ENCODE measurements around the gene RREB1. TPM values are rescaled to one million over a fixed set of nuclear protein-coding genes. Genes with fewer than 3 reads are reported as not detected.
A peak's percentile ranks its signal among the peaks of the same experiment; 100 is the strongest.

The RREB1 gene
- polyA plus RNA-seq, 4 donors = 6.5 to 38.3 (median 11.5) TPM

GRCh38 chr6:7148100-7148822, 40.5 kb downstream of the RREB1 start:
- Histone ChIP-seq H3K27ac (ENCODE audit: low read depth in 1 of 3, low read length in 2 of 3) (peak overlapping the region; percentile 13 to 26 (median 21)), H3K27me3 (ENCODE audit: control insufficient read depth in 3 of 3, insufficient read depth in 3 of 3, low read length in 3 of 3) (no peaks in the 10 kb centered on the region), H3K4me1 (ENCODE audit: control insufficient read depth in 3 of 3, insufficient read depth in 2 of 3, low read depth in 1 of 3, low read length in 2 of 3) (peaks cover 16 to 64% (median 24%) of the 10 kb centered on the region in 3 donors), H3K9me3 (ENCODE audit: control insufficient read depth in 2 of 2, insufficient read depth in 1 of 2, low read depth in 1 of 2, low read length in 1 of 2) (no peaks in the 10 kb centered on the region), H3K36me3 (ENCODE audit: control insufficient read depth in 3 of 3, insufficient read depth in 2 of 3, low read depth in 1 of 3, low read length in 3 of 3) (peaks cover 0 to 12% (median 2%) of the 10 kb centered on the region in 3 donors), H3K4me3 (ENCODE audit: low read depth in 1 of 3, low read length in 3 of 3) (no peak overlapping the region)
- DNase-seq (no peak), FAIRE-seq (no peak)
- 76 to 83% (median 82%) methylated on average over 5 of the region's 5 CpGs for WGBS, 3 donors

DNA sequence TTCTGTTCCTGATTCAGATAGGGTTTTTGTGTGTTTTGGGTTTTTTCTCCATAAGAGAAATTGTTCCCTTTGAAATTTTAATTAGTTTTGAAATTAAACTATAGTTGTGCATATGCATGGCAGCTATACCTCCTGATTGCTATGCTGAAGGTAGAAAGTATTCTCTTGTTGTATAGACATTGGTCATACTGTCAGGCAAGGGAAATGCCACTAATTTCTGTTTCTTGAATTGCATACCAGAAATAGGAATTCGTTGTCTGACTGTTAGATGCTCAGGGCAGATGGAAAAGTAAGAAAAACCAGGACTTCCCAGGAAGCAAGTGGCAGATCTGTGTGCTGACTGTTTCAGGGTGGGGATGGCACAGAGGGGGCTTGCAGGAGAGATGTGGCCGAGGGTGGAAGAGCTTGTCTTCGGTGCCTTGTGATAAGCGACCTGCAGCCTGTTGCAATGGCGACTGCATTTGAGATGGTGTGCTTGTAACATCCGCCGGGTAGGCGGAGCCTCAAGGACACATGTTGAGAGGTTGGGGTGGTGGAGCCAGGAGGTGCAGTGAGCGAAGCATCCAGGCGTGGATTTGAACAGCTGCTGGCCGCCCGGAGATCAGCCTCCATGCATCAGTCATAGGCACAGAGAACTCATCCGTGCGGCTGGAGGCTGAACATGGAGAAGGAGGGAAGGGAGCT, 42.8 kb downstream of the RREB1 start:
- peaks cover 2 to 24% (median 3%) of the 10 kb centered on the region in 3 donors for H3K36me3 ChIP-seq (ENCODE audit: control insufficient read depth in 3 of 3, insufficient read depth in 2 of 3, low read depth in 1 of 3, low read length in 3 of 3)
- H3K27me3 ChIP-seq (ENCODE audit: control insufficient read depth in 3 of 3, insufficient read depth in 3 of 3, low read length in 3 of 3) = no peaks in the 10 kb centered on the region
- 85 to 89% (median 85%) methylated on average over 14 of the region's 14 CpGs for WGBS, 3 donors
- peak overlapping the region in 1 of 3 donors; percentile 13 for H3K27ac ChIP-seq (ENCODE audit: low read depth in 1 of 3, low read length in 2 of 3)
- H3K4me1 ChIP-seq (ENCODE audit: control insufficient read depth in 3 of 3, insufficient read depth in 2 of 3, low read depth in 1 of 3, low read length in 2 of 3) = peaks cover 16 to 59% (median 28%) of the 10 kb centered on the region in 3 donors
- no peaks in the 10 kb centered on the region for H3K9me3 ChIP-seq (ENCODE audit: control insufficient read depth in 2 of 2, insufficient read depth in 1 of 2, low read depth in 1 of 2, low read length in 1 of 2)
- no peak overlapping the region for H3K4me3 ChIP-seq (ENCODE audit: low read depth in 1 of 3, low read length in 3 of 3)
- FAIRE-seq = no peak
- DNase-seq = no peak

DNA sequence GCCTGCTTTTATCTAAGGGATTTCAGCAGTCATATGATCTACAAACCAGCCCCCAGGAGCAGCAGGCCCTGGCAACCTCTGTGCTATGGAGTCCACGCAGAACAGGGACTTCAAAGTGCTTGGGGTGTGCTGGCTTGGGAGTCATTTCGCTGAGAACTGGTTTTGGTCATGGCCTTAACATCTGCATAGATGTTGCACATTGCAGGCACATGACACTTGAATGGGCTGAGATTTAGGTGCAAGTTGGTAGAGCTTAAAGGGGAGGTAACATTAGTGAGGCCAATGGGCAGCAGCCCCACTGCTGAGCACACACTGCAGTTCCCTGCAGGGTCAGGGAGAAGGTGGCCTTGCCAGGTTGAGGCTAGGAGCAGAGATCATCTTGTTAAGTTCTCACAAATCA, 43.6 kb downstream of the RREB1 start:
- no peaks in the 10 kb centered on the region for H3K9me3 ChIP-seq (ENCODE audit: control insufficient read depth in 2 of 2, insufficient read depth in 1 of 2, low read depth in 1 of 2, low read length in 1 of 2)
- H3K36me3 ChIP-seq (ENCODE audit: control insufficient read depth in 3 of 3, insufficient read depth in 2 of 3, low read depth in 1 of 3, low read length in 3 of 3) = peaks cover 2 to 18% (median 3%) of the 10 kb centered on the region in 3 donors
- H3K27ac ChIP-seq (ENCODE audit: low read depth in 1 of 3, low read length in 2 of 3) = peak overlapping the region in 1 of 3 donors; percentile 58
- no peak for DNase-seq
- no peak for FAIRE-seq
- H3K4me3 ChIP-seq (ENCODE audit: low read depth in 1 of 3, low read length in 3 of 3) = no peak overlapping the region
- H3K27me3 ChIP-seq (ENCODE audit: control insufficient read depth in 3 of 3, insufficient read depth in 3 of 3, low read length in 3 of 3) = no peaks in the 10 kb centered on the region
- H3K4me1 ChIP-seq (ENCODE audit: control insufficient read depth in 3 of 3, insufficient read depth in 2 of 3, low read depth in 1 of 3, low read length in 2 of 3) = peaks cover 12 to 50% (median 27%) of the 10 kb centered on the region in 3 donors
- 82 to 87% (median 83%) methylated on average over 2 of the region's 2 CpGs for WGBS, 3 donors

- peaks cover 8 to 39% (median 19%) of the 10 kb centered on the region in 3 donors for H3K4me1 ChIP-seq (ENCODE audit: control insufficient read depth in 3 of 3, insufficient read depth in 2 of 3, low read depth in 1 of 3, low read length in 2 of 3)
- DNase-seq = peak in 1 of 2 donors; percentile 81
Measured at GRCh38 chr6:7152462-7152861, 44.7 kb downstream of the RREB1 start.

DNA sequence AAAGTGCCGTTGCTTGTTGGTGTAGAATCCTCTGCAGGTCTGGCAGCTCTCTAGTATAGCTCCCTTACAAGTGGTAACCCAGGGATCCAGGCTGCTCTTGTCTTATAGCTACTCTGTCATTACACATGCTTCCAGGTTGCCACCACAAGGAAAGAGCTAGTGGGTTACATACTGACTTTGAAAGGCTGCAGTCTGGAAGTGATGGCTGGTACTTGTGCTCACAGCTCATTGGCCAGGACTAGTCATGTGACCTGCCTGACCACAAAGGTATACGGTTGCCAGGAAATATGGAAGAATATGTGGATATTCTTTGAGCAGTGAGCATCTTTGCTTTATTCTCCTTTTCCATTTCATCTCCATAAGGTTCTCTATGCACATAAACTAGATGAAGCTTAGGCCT, 46.0 kb downstream of the RREB1 start:
- H3K4me1 ChIP-seq (ENCODE audit: control insufficient read depth in 3 of 3, insufficient read depth in 2 of 3, low read depth in 1 of 3, low read length in 2 of 3) = peaks cover 8 to 41% (median 12%) of the 10 kb centered on the region in 3 donors
- WGBS, 3 donors = 62 to 73% (median 71%) methylated on average over 2 of the region's 2 CpGs
- FAIRE-seq = no peak

More at GRCh38 chr6:7152462-7152861, 44.7 kb downstream of the RREB1 start:
- no peaks in the 10 kb centered on the region for H3K9me3 ChIP-seq (ENCODE audit: control insufficient read depth in 2 of 2, insufficient read depth in 1 of 2, low read depth in 1 of 2, low read length in 1 of 2)
- H3K27ac ChIP-seq (ENCODE audit: low read depth in 1 of 3, low read length in 2 of 3) = peak overlapping the region in 1 of 3 donors; percentile 58
- H3K36me3 ChIP-seq (ENCODE audit: control insufficient read depth in 3 of 3, insufficient read depth in 2 of 3, low read depth in 1 of 3, low read length in 3 of 3) = peaks cover 2 to 25% (median 5%) of the 10 kb centered on the region in 3 donors
- H3K4me3 ChIP-seq (ENCODE audit: low read depth in 1 of 3, low read length in 3 of 3) = no peak overlapping the region
- FAIRE-seq = no peak
- no peaks in the 10 kb centered on the region for H3K27me3 ChIP-seq (ENCODE audit: control insufficient read depth in 3 of 3, insufficient read depth in 3 of 3, low read length in 3 of 3)

DNA sequence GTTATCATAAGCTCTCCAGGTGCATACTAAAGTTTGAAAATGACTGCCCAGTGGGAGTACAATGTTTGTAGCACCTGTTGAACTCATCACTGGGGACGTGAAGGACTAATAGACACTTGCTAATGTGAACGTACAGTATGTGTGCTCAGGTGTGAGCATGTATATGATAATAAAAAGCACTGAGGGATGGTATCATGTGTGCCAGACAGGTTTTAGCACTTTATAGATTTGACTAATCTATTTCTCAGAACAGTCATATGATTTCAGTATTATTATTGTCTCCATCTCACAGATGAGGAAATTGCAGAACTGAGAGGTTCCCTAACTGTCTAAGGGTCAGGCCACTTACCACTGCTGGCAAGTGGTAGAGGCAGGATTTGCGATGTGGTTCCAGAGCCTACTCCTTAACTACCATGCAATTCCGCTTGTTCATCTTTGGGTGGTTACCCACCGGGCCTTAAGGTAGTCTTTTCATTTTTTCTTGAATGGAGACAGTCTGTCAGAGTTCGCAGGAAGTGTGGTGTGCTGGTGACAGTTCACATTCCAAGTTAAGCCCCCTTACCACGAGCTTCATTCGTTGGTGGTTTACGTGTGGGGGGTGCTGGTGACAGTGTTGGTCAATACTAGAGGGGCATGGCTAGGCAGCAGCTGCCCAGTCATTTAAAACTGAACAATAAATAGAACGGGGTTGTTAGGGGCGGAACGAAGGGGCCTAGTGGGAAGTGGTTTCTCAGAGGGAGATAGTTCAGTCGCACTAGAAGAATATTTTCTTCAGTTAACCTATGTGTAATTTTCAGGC, 46.8 kb downstream of the RREB1 start:
- Histone ChIP-seq H3K9me3 (ENCODE audit: control insufficient read depth in 2 of 2, insufficient read depth in 1 of 2, low read depth in 1 of 2, low read length in 1 of 2) (no peaks in the 10 kb centered on the region), H3K4me1 (ENCODE audit: control insufficient read depth in 3 of 3, insufficient read depth in 2 of 3, low read depth in 1 of 3, low read length in 2 of 3) (peaks cover 8 to 41% (median 12%) of the 10 kb centered on the region in 3 donors), H3K27me3 (ENCODE audit: control insufficient read depth in 3 of 3, insufficient read depth in 3 of 3, low read length in 3 of 3) (no peaks in the 10 kb centered on the region), H3K27ac (ENCODE audit: low read depth in 1 of 3, low read length in 2 of 3) (peak overlapping the region in 2 of 3 donors; percentile 16 to 80), H3K36me3 (ENCODE audit: control insufficient read depth in 3 of 3, insufficient read depth in 2 of 3, low read depth in 1 of 3, low read length in 3 of 3) (peaks cover 2 to 31% (median 5%) of the 10 kb centered on the region in 3 donors), H3K4me3 (ENCODE audit: low read depth in 1 of 3, low read length in 3 of 3) (no peak overlapping the region)
- 66 to 77% (median 76%) methylated on average over 13 of the region's 13 CpGs for WGBS, 3 donors
- DNase-seq (no peak), FAIRE-seq (no peak)

More for the DNA sequence above, 46.0 kb downstream of the RREB1 start:
- no peaks in the 10 kb centered on the region for H3K27me3 ChIP-seq (ENCODE audit: control insufficient read depth in 3 of 3, insufficient read depth in 3 of 3, low read length in 3 of 3)
- DNase-seq = no peak
- peak overlapping the region in 2 of 3 donors; percentile 33 to 58 for H3K27ac ChIP-seq (ENCODE audit: low read depth in 1 of 3, low read length in 2 of 3)
- no peaks in the 10 kb centered on the region for H3K9me3 ChIP-seq (ENCODE audit: control insufficient read depth in 2 of 2, insufficient read depth in 1 of 2, low read depth in 1 of 2, low read length in 1 of 2)
- H3K4me3 ChIP-seq (ENCODE audit: low read depth in 1 of 3, low read length in 3 of 3) = no peak overlapping the region
- peaks cover 2 to 31% (median 5%) of the 10 kb centered on the region in 3 donors for H3K36me3 ChIP-seq (ENCODE audit: control insufficient read depth in 3 of 3, insufficient read depth in 2 of 3, low read depth in 1 of 3, low read length in 3 of 3)

- no peaks in the 10 kb centered on the region for H3K27me3 ChIP-seq (ENCODE audit: control insufficient read depth in 3 of 3, insufficient read depth in 3 of 3, low read length in 3 of 3)
- FAIRE-seq = no peak
- H3K9me3 ChIP-seq (ENCODE audit: control insufficient read depth in 2 of 2, insufficient read depth in 1 of 2, low read depth in 1 of 2, low read length in 1 of 2) = no peaks in the 10 kb centered on the region
- no peak for DNase-seq
- peak overlapping the region in 1 of 3 donors; percentile 81 for H3K27ac ChIP-seq (ENCODE audit: low read depth in 1 of 3, low read length in 2 of 3)
- no peak overlapping the region for H3K4me3 ChIP-seq (ENCODE audit: low read depth in 1 of 3, low read length in 3 of 3)
- peaks cover 2 to 34% (median 5%) of the 10 kb centered on the region in 3 donors for H3K36me3 ChIP-seq (ENCODE audit: control insufficient read depth in 3 of 3, insufficient read depth in 2 of 3, low read depth in 1 of 3, low read length in 3 of 3)
- 60 to 64% (median 60%) methylated on average over 7 of the region's 7 CpGs for WGBS, 3 donors
- peaks cover 8 to 37% (median 12%) of the 10 kb centered on the region in 3 donors for H3K4me1 ChIP-seq (ENCODE audit: control insufficient read depth in 3 of 3, insufficient read depth in 2 of 3, low read depth in 1 of 3, low read length in 2 of 3)
Measured at GRCh38 chr6:7155871-7156579, 48.3 kb downstream of the RREB1 start.

All from small intestine (tissue), 7 donors.